Left ventricle myocardium superior (tissue), 1 donor: ENCODE results near the gene P2RY11. TPM values are rescaled to one million over a fixed set of nuclear protein-coding genes. Genes with fewer than 3 reads are reported as not detected.

Experiments
- ATAC-seq: fragments of 200-7000 bp; cut with Tn5 transposase; one replicate; pipeline ENCODE4 v1.9.1; 2020; ENCODE audit warnings: mild to moderate bottlenecking, moderate library complexity
- DNase-seq: peaks from one replicate; pipeline ENCODE4 v3.0.0-alpha.2; 2020
- intact Hi-C: fragments of 100-400 bp; cut with micrococcal nuclease; formaldehyde crosslinking; loops from one replicate; pipeline ENCODE4 v1.11.0; 2022
- total RNA-seq: library from RNA; stranded (reverse); fragmentation: NEBNext Ultra II Directional; extraction: Animal tissue kit (Norgen Biotek cat#: 25700); gene quantifications from one replicate; pipeline ENCODE4 v1.2.1, GENCODE V29; 2021
- donor health status: DM: no; HTN: yes; CAD: no; lungs with severe emphysema.

The P2RY11 gene
- total RNA-seq, 1 donor from 2014 or later, result 4.2 TPM

GRCh38 chr19:10135551-10136334 lies 24.2 kb downstream of the P2RY11 start:
- ATAC-seq, result no peak
- intact Hi-C loops, result no loop called here

GRCh38 chr19:10136936-10137335 lies 25.4 kb downstream of the P2RY11 start:
- intact Hi-C loops, result no loop called here
- no peak for DNase-seq
- no peak for ATAC-seq

More at GRCh38 chr19:10135551-10136334, 24.2 kb downstream of the P2RY11 start:
- no peak for DNase-seq

GRCh38 chr19:10137751-10138682 lies 26.5 kb downstream of the P2RY11 start:
- DNase-seq (no peak), ATAC-seq (no peak)
- intact Hi-C loops, result no loop called here

GRCh38 chr19:10138879-10139795 lies 27.6 kb downstream of the P2RY11 start:
- no peak for ATAC-seq
- no peak for DNase-seq
- intact Hi-C loops, result no loop called here

- intact Hi-C loops, result no loop called here
- ATAC-seq (no peak), DNase-seq (no peak)
Measured at GRCh38 chr19:10139952-10140351, 28.5 kb downstream of the P2RY11 start.

- ATAC-seq, result no peak
- intact Hi-C loops, result no loop called here
- no peak for DNase-seq
Measured at GRCh38 chr19:10141479-10141878, 30.0 kb downstream of the P2RY11 start.

- no peak for DNase-seq
- intact Hi-C loops, result no loop called here
- no peak for ATAC-seq
Measured at GRCh38 chr19:10141973-10142372, 30.5 kb downstream of the P2RY11 start.

GRCh38 chr19:10142701-10143375 lies 31.3 kb downstream of the P2RY11 start:
- DNase-seq (no peak), ATAC-seq (no peak)
- intact Hi-C loops, result no loop called here

GRCh38 chr19:10143681-10144080 lies 32.2 kb downstream of the P2RY11 start:
- intact Hi-C loops, result no loop called here
- no peak for ATAC-seq
- no peak for DNase-seq

GRCh38 chr19:10144361-10144760 lies 32.9 kb downstream of the P2RY11 start:
- intact Hi-C loops, result no loop called here
- DNase-seq (no peak), ATAC-seq (no peak)

- intact Hi-C loops, result no loop called here
- ATAC-seq (no peak), DNase-seq (no peak)
Measured at GRCh38 chr19:10145031-10145430, 33.5 kb downstream of the P2RY11 start.

GRCh38 chr19:10146142-10146541 lies 34.6 kb downstream of the P2RY11 start:
- intact Hi-C loops, result no loop called here
- DNase-seq, result no peak
- no peak for ATAC-seq

- intact Hi-C loops, result no loop called here
- DNase-seq (no peak), ATAC-seq (no peak)
Measured at GRCh38 chr19:10149427-10149826, 37.9 kb downstream of the P2RY11 start.

- DNase-seq, result no peak
- ATAC-seq, result no peak
- intact Hi-C loops, result no loop called here
Measured at GRCh38 chr19:10151521-10151920, 40.0 kb downstream of the P2RY11 start.

- no peak for DNase-seq
- ATAC-seq, result no peak
- intact Hi-C loops, result no loop called here
Measured at GRCh38 chr19:10152100-10152499, 40.6 kb downstream of the P2RY11 start.

- DNase-seq (no peak), ATAC-seq (no peak)
- intact Hi-C loops, result no loop called here
Measured at GRCh38 chr19:10155839-10156238, 44.3 kb downstream of the P2RY11 start.

- no peak for DNase-seq
- no peak for ATAC-seq
Measured at GRCh38 chr19:10158071-10158470, 46.6 kb downstream of the P2RY11 start.

GRCh38 chr19:10158485-10158884 lies 47.0 kb downstream of the P2RY11 start:
- intact Hi-C loops, result no loop called here
- DNase-seq (no peak), ATAC-seq (no peak)

More at GRCh38 chr19:10158071-10158470, 46.6 kb downstream of the P2RY11 start:
- intact Hi-C loops, result no loop called here

GRCh38 chr19:10159610-10160009 lies 48.1 kb downstream of the P2RY11 start:
- ATAC-seq, result no peak

More at GRCh38 chr19:10159610-10160009, 48.1 kb downstream of the P2RY11 start:
- DNase-seq, result no peak
- intact Hi-C loops, result no loop called here
